HepG2 (cell line): ENCODE data around the gene BHLHE23. TPM values are rescaled to one million over a fixed set of nuclear protein-coding genes. Genes with fewer than 3 reads are reported as not detected.
A peak's percentile ranks its signal among the peaks of the same experiment; 100 is the strongest.

Source experiments
- ATAC-seq: fragments of 200-7000 bp; cut with Tn5 transposase; 3 replicates; pipeline ENCODE4 v1.9.1; 2020; ENCODE audit warnings: mild to moderate bottlenecking, moderate library complexity
- BruUV-seq: library from RNA; stranded (reverse); fragments of 400-500 nt; replicated peaks from 2 replicates; lab custom pipeline; 2021; lab: Mats Ljungman, UMichigan
- CTCF ChIA-PET: fragments of 300-600 bp; formaldehyde crosslinking; extraction: SDS; loops from one replicate; lab custom pipeline; 2021; ENCODE audit warnings: low total read pairs, inconsistent platforms, low intra/inter-chr PET ratio; lab: Yijun Ruan, JAX
- POLR2A ChIA-PET: fragments of 350-600 bp; sonication (Branson Sonifier 250); formaldehyde crosslinking; loops from one replicate; lab custom pipeline; 2020; ENCODE audit warnings: antibody characterized with exemption, inconsistent platforms; lab: Yijun Ruan, JAX
- DNase-seq: peaks from one replicate; pipeline ENCODE4 v3.0.0-alpha.2; 2015; ENCODE audit warnings: low spot score
- FAIRE-seq: peaks from 3 replicates; lab custom pipeline; 2011; peaks lifted over from hg19 to GRCh38; lab: Jason Lieb, UNC
- H2AFZ ChIP-seq: one replicate; pipeline ENCODE4 v1.6.1; 2011; ENCODE audit warnings: low read length, inconsistent platforms
- H3K27ac ChIP-seq: fragments of 300-600 bp; 3 replicates; pipeline ENCODE4 v1.8.0; 2011; ENCODE audit warnings: mixed run types, mild to moderate bottlenecking, mixed read lengths, low read length, inconsistent platforms; ENCODE audit not compliant: insufficient read depth; ENCODE audit errors: extremely low read length
- H3K27me3 ChIP-seq, 2 experiments: fragments of 200-600 bp in 1 of 2; 2 replicates in 1 of 2; 3 replicates in 1 of 2; pipeline versions ENCODE4 v1.6.0 to v1.8.0; 2011; ENCODE audit warnings: low read length in 2 of 2, mild to moderate bottlenecking in 2 of 2, moderate library complexity in 2 of 2, inconsistent platforms in 1 of 2; ENCODE audit not compliant: insufficient read depth in 2 of 2, control insufficient read depth in 1 of 2
- H3K36me3 ChIP-seq, 2 experiments: fragments of 200-600 bp in 1 of 2; replicated peaks in 1 of 2; 2 replicates in 1 of 2; 3 replicates in 1 of 2; pipeline versions ENCODE4 v1.5.1 to v1.8.0; 2011; ENCODE audit warnings: low read length in 2 of 2, inconsistent platforms in 1 of 2; ENCODE audit not compliant: insufficient read depth in 2 of 2, control insufficient read depth in 1 of 2
- H3K4me1 ChIP-seq: 2 replicates; pipeline ENCODE4 v1.5.1; 2012; ENCODE audit warnings: low read length, inconsistent platforms; ENCODE audit not compliant: insufficient read depth
- H3K4me2 ChIP-seq: 2 replicates; pipeline ENCODE4 v1.6.0; 2011; ENCODE audit warnings: low read depth, low read length, inconsistent platforms
- H3K4me3 ChIP-seq, 3 experiments: fragments of 200-600 bp in 1 of 3; sonication (generic), shearing (Covaris generic) in 1 of 3; replicated peaks in 1 of 3; 2 replicates each; pipeline ENCODE4 v1.5.1; 2011 to 2016; ENCODE audit warnings: low read length in 3 of 3, inconsistent platforms in 2 of 3, low read depth in 2 of 3, mild to moderate bottlenecking in 2 of 3, control low read depth in 1 of 3, mixed read lengths in 1 of 3; ENCODE audit not compliant: insufficient read depth in 1 of 3
- H3K79me2 ChIP-seq: one replicate; pipeline ENCODE4 v1.6.1; 2011; ENCODE audit warnings: low read length, inconsistent platforms; ENCODE audit not compliant: insufficient read depth
- H3K9ac ChIP-seq: 2 replicates; pipeline ENCODE4 v1.6.0; 2011; ENCODE audit warnings: mild to moderate bottlenecking, low read depth, low read length, inconsistent platforms; ENCODE audit not compliant: insufficient read depth
- H3K9me3 ChIP-seq: 2 replicates; pipeline ENCODE4 v1.5.1; 2012; ENCODE audit warnings: mild to moderate bottlenecking, low read length
- H4K20me1 ChIP-seq: 2 replicates; pipeline ENCODE4 v1.6.0; 2011; ENCODE audit warnings: inconsistent platforms, mild to moderate bottlenecking, low read length, moderate library complexity; ENCODE audit not compliant: insufficient read depth
- HNRNPLL ChIP-seq: fragments of 200-400 bp; formaldehyde crosslinking; IDR thresholded peaks from 2 replicates; pipeline ENCODE4 v1.6.1; 2017; ENCODE audit warnings: mild to moderate bottlenecking, low read depth, low read length; ENCODE audit not compliant: poor library complexity, severe bottlenecking
- MYC ChIP-seq: sonication (generic); formaldehyde crosslinking; IDR thresholded peaks from 2 replicates; pipeline ENCODE4 v1.9.0; 2021; ENCODE audit warnings: missing genetic modification reagents, borderline replicate concordance
- NFKB2 ChIP-seq: sonication (generic); formaldehyde crosslinking; IDR thresholded peaks from 2 replicates; pipeline ENCODE4 v1.4.0; 2020; ENCODE audit warnings: missing genetic modification reagents, borderline replicate concordance
- SATB2 ChIP-seq: sonication (generic); formaldehyde crosslinking; IDR thresholded peaks from 2 replicates; pipeline ENCODE4 v1.5.0; 2020; ENCODE audit warnings: missing genetic modification reagents
- ZNF484 ChIP-seq: sonication (generic); formaldehyde crosslinking; IDR thresholded peaks from 2 replicates; pipeline ENCODE4 v1.5.1; 2020; ENCODE audit warnings: mild to moderate bottlenecking, low read depth, missing genetic modification reagents, borderline replicate concordance
- WGBS: methylation state at CpG from one replicate; pipeline ENCODE4 v1.1.6; 2017; ENCODE audit warnings: low lambda C conversion rate; 5-methylcytosine and 5-hydroxymethylcytosine counted together
- in situ Hi-C: cut with HindIII; loops from 2 replicates; pipeline ENCODE4 v1.10.0; 2017; ENCODE audit warnings: low pct_unique_long_range_greater_than_20kb; ENCODE audit not compliant: extremely low pct_ligation_motif_present
- intact Hi-C: fragments of 100-400 bp; cut with micrococcal nuclease; formaldehyde crosslinking; loops from one replicate; pipeline ENCODE4 v1.10.0; 2022; ENCODE audit not compliant: unreplicated experiment
- polyA plus RNA-seq, 8 experiments: library from polyadenylated mRNA; depleted of rRNA in 3 of 8; stranded (reverse) in 7 of 8; unstranded in 1 of 8; fragments of >200 nt; fragmentation: Illumina TruSeq in 4 of 8; extraction: Trizol in 4 of 8; gene quantifications; 2 replicates each; pipeline versions ENCODE4 v1.2.1 to v1.2.3, GENCODE V29; 2011 to 2016; ENCODE audit warnings: low read depth in 4 of 8, missing spikeins in 1 of 8, mixed read lengths in 1 of 8; ENCODE audit not compliant: insufficient read depth in 1 of 8
- total RNA-seq, 5 experiments: library from RNA; depleted of rRNA; stranded (reverse); fragments of >200 nt; fragmentation: Illumina TruSeq; extraction: Trizol; gene quantifications; 2 replicates each; pipeline ENCODE4 v1.2.3, GENCODE V29; 2016; ENCODE audit warnings: low read depth in 1 of 5
- TF ChIP-seq, protein P1 (sequence below): sonication (generic); formaldehyde crosslinking; IDR thresholded peaks from 2 replicates; pipeline ENCODE4 v1.4.0; 2020; ENCODE audit warnings: mild to moderate bottlenecking, missing genetic modification reagents
- TF ChIP-seq, protein P2 (sequence below): sonication (generic); formaldehyde crosslinking; IDR thresholded peaks from 2 replicates; pipeline ENCODE4 v1.4.0; 2020; ENCODE audit warnings: mild to moderate bottlenecking, missing genetic modification reagents
- TF ChIP-seq, protein P3 (sequence below): sonication (generic); formaldehyde crosslinking; IDR thresholded peaks from 2 replicates; pipeline ENCODE4 v1.4.0; 2020; ENCODE audit warnings: missing genetic modification reagents

The BHLHE23 gene
- total and polyA plus RNA-seq, 2 of the 13 experiments (the other 11 are each of a cell fraction or from before 2014, with no cell fraction given): not detected

DNA sequence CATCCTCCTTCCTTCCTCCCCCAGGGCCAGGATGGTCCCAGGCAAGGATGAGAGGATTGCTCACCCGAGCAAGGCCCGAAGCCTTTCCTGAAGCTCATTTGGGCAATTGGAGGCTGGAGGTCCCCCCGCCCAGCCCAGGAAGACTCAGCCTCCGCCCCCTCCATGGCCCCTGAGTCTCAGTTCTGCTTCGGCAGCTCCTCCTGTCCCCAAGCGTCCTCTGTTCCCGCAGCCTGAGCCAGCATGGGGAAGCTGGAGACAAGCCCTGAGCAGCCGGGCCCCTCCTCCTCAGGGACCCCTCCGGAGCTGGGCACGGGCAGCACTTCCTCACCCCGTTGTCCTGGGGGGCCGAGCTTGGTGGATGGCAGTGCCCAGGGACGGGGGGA lies 28.2 kb downstream of the BHLHE23 start:
- CTCF ChIA-PET: no interaction called here

DNA sequence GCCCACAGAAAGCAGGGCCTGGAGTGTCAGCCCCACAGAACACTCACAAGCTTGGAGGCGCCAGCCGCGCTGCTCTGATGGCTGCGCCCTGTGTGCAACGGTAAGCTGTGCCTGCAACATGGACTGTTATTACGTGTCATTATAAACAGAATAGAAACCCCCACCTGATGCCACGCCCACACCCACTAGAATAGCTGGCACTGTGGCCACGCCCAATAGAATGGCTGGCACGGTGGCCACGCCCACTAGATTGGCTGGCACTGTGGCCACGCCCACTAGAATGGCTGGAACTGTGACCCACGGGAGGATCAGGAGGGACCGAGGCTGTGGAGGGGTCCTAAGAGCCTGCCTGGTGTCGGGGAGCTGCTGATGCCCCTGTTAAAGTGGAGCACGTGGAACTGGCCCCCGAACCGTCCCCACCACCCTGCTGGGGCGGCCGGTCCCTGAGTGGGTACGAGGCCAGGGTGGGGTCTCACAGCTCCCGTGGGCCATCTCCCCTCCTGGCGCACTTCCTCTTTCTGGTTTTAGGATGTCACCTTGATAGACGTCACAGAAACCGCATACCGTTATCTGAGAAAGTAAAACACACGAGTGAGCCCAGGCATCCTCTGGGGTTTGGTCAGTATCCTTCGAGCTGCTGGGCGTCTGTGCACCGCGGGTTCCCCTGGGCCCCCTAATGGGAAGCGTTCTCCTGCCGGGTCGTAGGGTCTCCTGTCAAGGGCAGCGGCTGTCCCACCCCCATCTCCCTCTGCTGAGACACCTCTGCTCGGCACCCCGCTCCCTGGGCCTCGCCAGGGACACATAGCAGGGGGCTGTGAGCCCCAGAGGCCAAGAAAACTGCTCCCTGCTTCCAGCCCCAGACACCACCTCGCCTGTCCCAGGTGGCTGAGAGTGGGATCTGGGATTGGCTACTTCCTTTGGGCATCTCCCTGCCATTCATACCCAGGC lies 28.9 kb downstream of the BHLHE23 start:
- BruUV-seq: no TSS peak
- intact Hi-C loops: no loop called here
- ATAC-seq: no peak
- H3K36me3 ChIP-seq: no peaks in the 10 kb centered on the region
- no peaks in the 10 kb centered on the region for H3K9me3 ChIP-seq
- H2AFZ ChIP-seq: no peak overlapping the region
- no peaks in the 10 kb centered on the region for H3K79me2 ChIP-seq
- H3K9ac ChIP-seq: no peak overlapping the region
- H3K4me1 ChIP-seq: peaks cover 5% of the 10 kb centered on the region
- 38% methylated on average over 30 of the region's 38 CpGs for WGBS
- in situ Hi-C loops: no loop called here
- no peak for FAIRE-seq
- H4K20me1 ChIP-seq: no peaks in the 10 kb centered on the region; the same call in 1 of the 2 replicates
- CTCF ChIA-PET: no interaction called here
- POLR2A ChIA-PET: interaction anchor here (1.3 kb wide), 1 partner anchor 24 kb away, joined by 4 read pairs; no protein-coding TSS in a partner anchor
- peaks cover 59 to 96% of the 10 kb centered on the region in 2 experiments for H3K27me3 ChIP-seq
- H3K4me2 ChIP-seq: no peak overlapping the region
- no peak overlapping the region for H3K4me3 ChIP-seq
- no peak overlapping the region for H3K27ac ChIP-seq
- DNase-seq: no peak
- TF ChIP-seq MYC (CRISPR knock-in tag) (0 out of 2 replicates have a peak, but pooled peaks have one; percentile 19), NFKB2 (0 out of 2 replicates have a peak, but pooled peaks have one; percentile 36), ZNF484 (CRISPR knock-in tag) (no peak), HNRNPLL (no peak)
- TF ChIP-seq, protein P1, sequence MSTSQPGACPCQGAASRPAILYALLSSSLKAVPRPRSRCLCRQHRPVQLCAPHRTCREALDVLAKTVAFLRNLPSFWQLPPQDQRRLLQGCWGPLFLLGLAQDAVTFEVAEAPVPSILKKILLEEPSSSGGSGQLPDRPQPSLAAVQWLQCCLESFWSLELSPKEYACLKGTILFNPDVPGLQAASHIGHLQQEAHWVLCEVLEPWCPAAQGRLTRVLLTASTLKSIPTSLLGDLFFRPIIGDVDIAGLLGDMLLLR (CRISPR knock-in tag): 0 out of 2 replicates have a peak, but pooled peaks have one; percentile 33
- TF ChIP-seq, protein P2, sequence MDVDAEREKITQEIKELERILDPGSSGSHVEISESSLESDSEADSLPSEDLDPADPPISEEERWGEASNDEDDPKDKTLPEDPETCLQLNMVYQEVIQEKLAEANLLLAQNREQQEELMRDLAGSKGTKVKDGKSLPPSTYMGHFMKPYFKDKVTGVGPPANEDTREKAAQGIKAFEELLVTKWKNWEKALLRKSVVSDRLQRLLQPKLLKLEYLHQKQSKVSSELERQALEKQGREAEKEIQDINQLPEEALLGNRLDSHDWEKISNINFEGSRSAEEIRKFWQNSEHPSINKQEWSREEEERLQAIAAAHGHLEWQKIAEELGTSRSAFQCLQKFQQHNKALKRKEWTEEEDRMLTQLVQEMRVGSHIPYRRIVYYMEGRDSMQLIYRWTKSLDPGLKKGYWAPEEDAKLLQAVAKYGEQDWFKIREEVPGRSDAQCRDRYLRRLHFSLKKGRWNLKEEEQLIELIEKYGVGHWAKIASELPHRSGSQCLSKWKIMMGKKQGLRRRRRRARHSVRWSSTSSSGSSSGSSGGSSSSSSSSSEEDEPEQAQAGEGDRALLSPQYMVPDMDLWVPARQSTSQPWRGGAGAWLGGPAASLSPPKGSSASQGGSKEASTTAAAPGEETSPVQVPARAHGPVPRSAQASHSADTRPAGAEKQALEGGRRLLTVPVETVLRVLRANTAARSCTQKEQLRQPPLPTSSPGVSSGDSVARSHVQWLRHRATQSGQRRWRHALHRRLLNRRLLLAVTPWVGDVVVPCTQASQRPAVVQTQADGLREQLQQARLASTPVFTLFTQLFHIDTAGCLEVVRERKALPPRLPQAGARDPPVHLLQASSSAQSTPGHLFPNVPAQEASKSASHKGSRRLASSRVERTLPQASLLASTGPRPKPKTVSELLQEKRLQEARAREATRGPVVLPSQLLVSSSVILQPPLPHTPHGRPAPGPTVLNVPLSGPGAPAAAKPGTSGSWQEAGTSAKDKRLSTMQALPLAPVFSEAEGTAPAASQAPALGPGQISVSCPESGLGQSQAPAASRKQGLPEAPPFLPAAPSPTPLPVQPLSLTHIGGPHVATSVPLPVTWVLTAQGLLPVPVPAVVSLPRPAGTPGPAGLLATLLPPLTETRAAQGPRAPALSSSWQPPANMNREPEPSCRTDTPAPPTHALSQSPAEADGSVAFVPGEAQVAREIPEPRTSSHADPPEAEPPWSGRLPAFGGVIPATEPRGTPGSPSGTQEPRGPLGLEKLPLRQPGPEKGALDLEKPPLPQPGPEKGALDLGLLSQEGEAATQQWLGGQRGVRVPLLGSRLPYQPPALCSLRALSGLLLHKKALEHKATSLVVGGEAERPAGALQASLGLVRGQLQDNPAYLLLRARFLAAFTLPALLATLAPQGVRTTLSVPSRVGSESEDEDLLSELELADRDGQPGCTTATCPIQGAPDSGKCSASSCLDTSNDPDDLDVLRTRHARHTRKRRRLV (CRISPR knock-in tag): no peak

More for the DNA sequence above, 28.2 kb downstream of the BHLHE23 start:
- H3K36me3 ChIP-seq: no peaks in the 10 kb centered on the region
- peaks cover 58 to 96% of the 10 kb centered on the region in 2 experiments for H3K27me3 ChIP-seq
- H3K27ac ChIP-seq: no peak overlapping the region
- no peak overlapping the region for H3K4me2 ChIP-seq
- H3K79me2 ChIP-seq: no peaks in the 10 kb centered on the region
- intact Hi-C loops (no loop called here), in situ Hi-C loops (no loop called here)
- no peaks in the 10 kb centered on the region; the same call in 1 of the 2 replicates for H4K20me1 ChIP-seq
- FAIRE-seq (no peak), DNase-seq (no peak), ATAC-seq (no peak)
- no peaks in the 10 kb centered on the region for H3K4me1 ChIP-seq
- no peak overlapping the region for H3K9ac ChIP-seq
- POLR2A ChIA-PET: interaction anchor here (1.3 kb wide), 1 partner anchor 25 kb away, joined by 4 read pairs; no protein-coding TSS in a partner anchor
- WGBS: 12% methylated on average over 6 of the region's 13 CpGs
- no peak overlapping the region for H3K4me3 ChIP-seq
- BruUV-seq: no TSS peak
- TF ChIP-seq, protein P3, sequence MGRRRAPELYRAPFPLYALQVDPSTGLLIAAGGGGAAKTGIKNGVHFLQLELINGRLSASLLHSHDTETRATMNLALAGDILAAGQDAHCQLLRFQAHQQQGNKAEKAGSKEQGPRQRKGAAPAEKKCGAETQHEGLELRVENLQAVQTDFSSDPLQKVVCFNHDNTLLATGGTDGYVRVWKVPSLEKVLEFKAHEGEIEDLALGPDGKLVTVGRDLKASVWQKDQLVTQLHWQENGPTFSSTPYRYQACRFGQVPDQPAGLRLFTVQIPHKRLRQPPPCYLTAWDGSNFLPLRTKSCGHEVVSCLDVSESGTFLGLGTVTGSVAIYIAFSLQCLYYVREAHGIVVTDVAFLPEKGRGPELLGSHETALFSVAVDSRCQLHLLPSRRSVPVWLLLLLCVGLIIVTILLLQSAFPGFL (CRISPR knock-in tag): no peak
- no peak for TF ChIP-seq SATB2 (CRISPR knock-in tag)
- H3K9me3 ChIP-seq: no peaks in the 10 kb centered on the region
- H2AFZ ChIP-seq: no peak overlapping the region
